GM10847 (cell line): ENCODE results near the gene FCGBP.

ENCODE experiments used
- POLR2A ChIP-seq: IDR thresholded peaks from 2 replicates; pipeline ENCODE4 v1.6.1; 2011; ENCODE audit not compliant: insufficient read length; ENCODE audit errors: extremely low read depth

FCGBP gene

DNA sequence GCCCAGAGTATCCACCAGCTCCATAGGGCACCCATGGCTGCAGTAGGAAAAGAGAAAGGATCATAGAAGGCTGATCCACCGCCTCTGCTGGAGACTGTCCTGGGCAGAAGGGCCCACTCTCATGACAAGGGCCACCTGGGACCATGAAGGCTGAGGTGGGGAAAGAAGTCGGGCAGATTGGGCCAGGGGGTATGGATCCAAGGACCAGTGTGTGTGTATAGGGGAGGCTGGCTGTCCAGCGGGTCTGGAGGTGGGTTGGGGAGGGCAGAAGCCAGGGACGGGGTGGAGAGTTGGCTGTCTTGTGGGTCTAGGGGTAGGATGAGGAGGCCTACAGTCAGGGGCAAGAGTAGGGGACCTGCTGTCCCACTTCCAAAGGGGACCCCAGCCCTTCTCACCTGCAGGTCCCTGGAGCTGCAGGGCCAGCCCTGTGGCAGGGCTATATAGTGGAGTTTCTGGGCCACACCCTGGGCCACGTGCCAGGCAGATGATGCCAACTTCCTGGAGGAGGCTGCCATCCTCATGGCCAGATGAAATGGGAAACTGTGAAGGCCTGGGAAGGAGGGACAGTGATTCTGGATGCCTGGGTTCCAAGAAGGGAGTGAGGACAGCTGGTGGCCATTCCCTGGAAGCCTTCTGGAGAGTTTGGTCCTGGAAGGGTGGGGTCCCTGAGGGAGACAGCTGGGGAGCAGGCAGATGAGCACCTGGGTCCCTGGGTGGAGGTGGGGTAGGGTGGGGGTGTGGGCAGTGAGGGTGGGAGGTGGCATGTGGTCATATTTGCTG lies at the start of gene FCGBP:
Gene FCGBP (minus strand): TSS at position 51 of the 780 bp plus-strand sequence.
- no peak for TF ChIP-seq POLR2A

GRCh38 chr19:39983695-39984300 lies 49.4 kb upstream of the FCGBP start:
- no peak for TF ChIP-seq POLR2A

GRCh38 chr19:39982883-39983282 lies 48.4 kb upstream of the FCGBP start:
- TF ChIP-seq POLR2A, result no peak

DNA sequence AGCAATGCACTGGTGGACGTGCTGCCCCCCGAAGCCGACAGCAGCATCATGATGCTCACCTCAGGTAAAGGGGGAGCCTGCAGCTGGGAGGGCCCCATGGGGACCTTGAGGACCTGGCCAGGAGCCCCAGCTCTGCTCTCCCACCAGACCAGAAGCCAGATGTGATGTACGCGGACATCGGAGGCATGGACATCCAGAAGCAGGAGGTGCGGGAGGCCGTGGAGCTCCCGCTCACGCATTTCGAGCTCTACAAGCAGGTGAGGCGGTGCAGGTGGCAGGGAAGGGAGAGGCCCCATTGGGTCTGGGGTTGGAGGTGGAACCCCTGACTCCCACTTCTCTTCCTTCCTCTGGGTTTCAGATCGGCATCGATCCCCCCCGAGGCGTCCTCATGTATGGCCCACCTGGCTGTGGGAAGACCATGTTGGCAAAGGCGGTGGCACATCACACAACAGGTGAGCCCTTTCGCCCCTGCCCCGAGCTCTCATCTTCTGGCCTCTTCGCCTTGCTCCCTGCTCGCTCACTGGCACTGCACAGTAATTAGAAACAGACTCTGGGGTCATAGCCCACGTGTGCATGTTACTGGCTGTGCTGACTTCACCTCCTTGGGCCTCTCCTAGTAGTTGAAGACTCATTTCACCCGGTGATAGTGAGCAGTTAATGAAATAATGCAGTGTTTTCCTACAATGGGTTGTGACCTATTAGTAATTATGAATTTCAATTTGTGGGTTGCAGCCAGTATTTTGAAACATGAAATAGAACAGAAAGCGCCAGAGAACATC lies 40.1 kb upstream of the FCGBP start:
- no peak for TF ChIP-seq POLR2A

- TF ChIP-seq POLR2A, result no peak
Observed at GRCh38 chr19:39971380-39972035, 37.1 kb upstream of the FCGBP start.

DNA sequence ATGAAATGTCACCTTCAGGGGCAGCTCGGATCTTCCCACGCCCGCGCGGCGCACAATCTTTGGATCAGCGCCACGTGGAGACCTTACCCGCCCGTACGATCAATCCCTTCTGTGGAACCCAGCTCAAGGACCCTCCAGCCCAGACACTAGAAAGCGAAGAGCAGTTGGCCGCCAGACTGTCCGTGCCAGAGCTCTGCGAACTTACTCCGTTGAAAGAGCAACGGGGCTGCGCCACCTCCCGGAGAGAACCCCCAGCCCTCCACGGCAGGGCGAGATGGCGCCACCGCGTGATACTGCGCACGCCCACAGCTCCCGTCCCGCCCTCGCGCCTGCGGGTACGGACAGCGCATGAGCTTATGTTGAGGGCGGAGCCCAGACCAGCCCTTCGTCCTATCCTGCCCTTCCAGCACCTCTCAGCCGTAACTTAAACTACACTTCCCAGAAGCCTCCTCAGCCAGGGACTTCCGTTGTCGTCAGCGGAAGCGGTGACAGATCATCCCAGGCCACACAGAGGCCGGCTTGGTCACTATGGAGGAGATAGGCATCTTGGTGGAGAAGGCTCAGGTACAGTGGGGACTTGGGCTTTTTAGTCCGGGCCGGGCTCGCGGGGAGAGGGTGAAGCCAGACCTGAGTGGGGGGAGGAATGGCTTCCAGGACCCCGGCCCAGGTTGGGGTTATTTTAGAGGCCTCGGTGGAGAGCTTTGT lies 36.4 kb upstream of the FCGBP start, which contains the start of gene PSMC4:
Gene PSMC4 (plus strand): TSS at position 491 of the 705 bp plus-strand sequence. CDS start 38 bp downstream, at position 529.
- peak; percentile 65 for TF ChIP-seq POLR2A

DNA sequence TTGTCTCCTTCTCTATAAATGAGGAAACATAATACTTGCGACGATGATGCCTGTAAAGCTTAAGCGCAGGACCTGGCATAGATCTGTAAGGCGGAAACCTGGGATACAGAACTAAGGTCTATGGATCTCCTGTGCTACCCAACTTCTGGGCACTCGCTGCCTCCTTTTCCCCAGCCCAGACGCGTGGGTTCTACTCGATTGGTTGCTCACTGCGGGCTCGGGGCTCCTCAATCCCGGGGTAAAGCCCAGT lies 35.9 kb upstream of the FCGBP start:
- TF ChIP-seq POLR2A, result no peak

DNA sequence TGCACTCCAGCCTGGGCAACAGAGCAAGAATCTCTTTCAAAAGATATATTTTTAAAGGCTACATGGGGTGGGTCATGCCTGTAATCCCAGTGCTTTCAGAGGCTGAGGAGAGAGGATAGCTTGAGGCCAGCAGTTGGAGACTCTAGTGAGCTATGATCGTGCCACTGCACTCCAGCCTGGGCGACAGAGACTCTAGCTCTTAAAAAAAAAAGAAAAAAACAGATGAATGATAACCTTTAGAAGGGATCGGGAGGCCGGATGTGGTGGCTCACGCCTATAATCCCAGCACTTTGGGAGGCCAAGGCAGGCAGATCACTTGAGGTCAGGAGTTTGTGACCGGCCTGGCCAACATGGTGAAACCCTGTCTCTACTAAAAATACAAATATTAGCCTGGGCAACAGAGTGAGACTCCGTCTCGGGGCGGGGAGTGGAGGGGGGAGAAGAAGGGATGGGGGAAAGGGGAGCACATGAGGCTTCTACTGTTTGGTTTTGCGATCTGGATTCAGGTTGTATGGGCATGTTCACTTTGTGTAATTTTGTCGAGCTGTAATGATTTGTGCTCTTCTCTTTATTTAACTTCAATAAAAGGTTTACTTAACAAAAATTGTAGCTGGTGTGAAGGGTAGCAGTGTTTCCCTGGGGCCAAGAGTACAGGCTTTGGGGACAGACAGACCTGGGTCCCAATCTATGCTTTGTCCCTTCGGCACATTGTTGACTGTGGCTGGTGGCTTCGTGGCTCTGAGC lies 35.4 kb upstream of the FCGBP start:
- no peak for TF ChIP-seq POLR2A

- no peak for TF ChIP-seq POLR2A
Observed at GRCh38 chr19:39969266-39969665, 34.8 kb upstream of the FCGBP start.

DNA sequence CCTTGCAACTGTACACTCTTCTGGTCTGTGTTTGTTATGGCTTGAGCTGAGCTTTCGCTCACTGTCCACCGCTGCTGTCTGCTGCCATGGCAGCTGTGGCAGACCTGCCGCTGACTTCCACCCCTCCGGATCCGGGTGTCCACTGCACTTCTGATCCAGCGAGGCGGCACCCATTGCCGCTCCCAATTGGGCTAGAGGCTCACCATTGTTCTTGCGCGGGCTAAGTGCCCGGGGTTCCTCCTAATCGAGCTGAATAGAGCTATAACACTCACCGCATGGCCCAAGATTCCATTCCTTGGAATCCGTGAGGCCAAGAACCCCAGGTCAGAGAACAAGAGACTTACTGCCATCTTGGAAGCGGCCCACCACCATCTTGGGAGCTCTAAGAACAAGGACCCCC lies 34.4 kb upstream of the FCGBP start:
- TF ChIP-seq POLR2A, result no peak

DNA sequence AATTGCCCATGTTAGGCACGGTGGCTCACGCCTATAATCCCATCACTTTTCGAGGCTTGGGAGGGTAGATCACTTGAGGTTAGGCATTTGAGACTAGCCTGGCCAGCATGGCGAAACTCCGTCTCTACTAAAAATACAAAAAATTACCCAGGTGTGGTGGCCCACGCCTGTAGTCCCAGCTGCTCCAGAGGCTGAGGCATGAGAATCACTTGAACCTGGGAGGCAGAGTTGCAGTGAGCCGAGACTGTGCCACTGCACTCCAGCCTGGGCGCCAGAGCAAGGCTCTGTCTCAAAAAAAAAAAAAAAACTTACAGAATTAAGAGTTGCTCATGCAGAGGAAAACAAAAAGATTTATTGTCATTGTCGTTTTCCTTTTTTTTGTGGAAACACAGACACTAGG lies 33.1 kb upstream of the FCGBP start:
- TF ChIP-seq POLR2A, result no peak

DNA sequence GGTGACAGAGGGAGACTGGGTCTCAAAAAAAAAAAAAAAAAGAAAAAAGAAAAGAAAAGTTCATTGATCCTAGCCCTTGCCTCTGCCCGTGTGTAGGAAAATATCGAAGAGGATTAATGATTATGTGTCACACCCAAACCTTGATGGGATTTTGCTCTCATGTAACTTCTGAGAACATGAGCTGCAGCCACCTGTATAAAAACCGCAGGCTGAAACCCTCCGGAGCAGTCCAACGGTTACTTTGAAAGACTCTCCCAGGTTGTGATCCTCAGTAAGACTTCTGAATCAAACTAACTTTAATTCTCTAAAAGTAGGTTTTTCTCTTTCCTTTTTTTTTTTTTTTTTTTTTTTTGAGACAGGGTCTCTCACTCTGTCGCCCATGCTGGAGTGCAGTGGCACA lies 32.2 kb upstream of the FCGBP start:
- no peak for TF ChIP-seq POLR2A

GRCh38 chr19:39963898-39964297 lies 29.5 kb upstream of the FCGBP start:
- TF ChIP-seq POLR2A, result no peak

GRCh38 chr19:39953915-39954314 lies 19.5 kb upstream of the FCGBP start:
- TF ChIP-seq POLR2A, result no peak
